Loucy (cell line): ENCODE data around the gene SLC38A9.

Experiments used
- H2AFZ ChIP-seq: fragments of 200-600 bp; sonication (generic); 2 replicates; pipeline ENCODE4 v1.6.0; 2016; ENCODE audit warnings: antibody characterized with exemption, mild to moderate bottlenecking, low read length, moderate library complexity
- H3F3A ChIP-seq: fragments of 200-600 bp; 2 replicates; pipeline ENCODE4 v1.6.0; 2016; ENCODE audit warnings: antibody characterized with exemption, low read depth, mild to moderate bottlenecking
- H3K27me3 ChIP-seq: fragments of 200-600 bp; sonication (generic); 2 replicates; pipeline ENCODE4 v1.6.1; 2014; ENCODE audit warnings: low read length, mild to moderate bottlenecking; ENCODE audit not compliant: insufficient read depth, poor library complexity, severe bottlenecking
- H3K36me3 ChIP-seq: fragments of 200-600 bp; sonication (generic); 2 replicates; pipeline ENCODE4 v1.6.1; 2016; ENCODE audit warnings: low read length; ENCODE audit not compliant: insufficient read depth
- H3K4me1 ChIP-seq: fragments of 200-600 bp; sonication (generic); 2 replicates; pipeline ENCODE4 v1.5.1; 2014; ENCODE audit warnings: low read length, mild to moderate bottlenecking; ENCODE audit not compliant: insufficient read depth, poor library complexity, severe bottlenecking
- H3K4me2 ChIP-seq: fragments of 200-600 bp; sonication (generic); 2 replicates; pipeline ENCODE4 v1.6.0; 2014; ENCODE audit warnings: antibody characterized with exemption, low read length, low read depth, mild to moderate bottlenecking; ENCODE audit not compliant: poor library complexity, severe bottlenecking
- H3K4me3 ChIP-seq: fragments of 200-600 bp; sonication (generic); 2 replicates; pipeline ENCODE4 v1.5.1; 2014; ENCODE audit warnings: low read length, mild to moderate bottlenecking, mixed read lengths; ENCODE audit not compliant: poor library complexity, severe bottlenecking
- H3K79me2 ChIP-seq: fragments of 200-600 bp; sonication (generic); 2 replicates; pipeline ENCODE4 v1.6.1; 2014; ENCODE audit warnings: low read length; ENCODE audit not compliant: insufficient read depth
- H3K9ac ChIP-seq: fragments of 200-600 bp; sonication (generic); 2 replicates; pipeline ENCODE4 v1.6.0; 2014; ENCODE audit warnings: mild to moderate bottlenecking, low read depth, low read length, moderate library complexity; ENCODE audit not compliant: poor library complexity, severe bottlenecking
- H3K9me2 ChIP-seq: fragments of 200-600 bp; sonication (generic); replicated peaks from 2 replicates; pipeline ENCODE4 v1.6.1; 2016; ENCODE audit warnings: low read depth, low read length, mixed read lengths
- H3K9me3 ChIP-seq: fragments of 200-600 bp; sonication (generic); 2 replicates; pipeline ENCODE4 v1.6.1; 2014; ENCODE audit warnings: mild to moderate bottlenecking, antibody characterized with exemption, low read length, low read depth; ENCODE audit not compliant: insufficient read depth
- H4K20me1 ChIP-seq: fragments of 200-600 bp; sonication (generic); 2 replicates; pipeline ENCODE4 v1.6.0; 2014; ENCODE audit warnings: antibody characterized with exemption, low read length, mild to moderate bottlenecking; ENCODE audit not compliant: insufficient read depth, poor library complexity, severe bottlenecking
- CTCF ChIP-seq: fragments of 200-600 bp; sonication (generic); conservative IDR thresholded peaks from 2 replicates; pipeline ENCODE4 v1.5.1; 2014; ENCODE audit warnings: mild to moderate bottlenecking, antibody characterized with exemption, low read length
- EZH2phosphoT487 ChIP-seq: fragments of 200-600 bp; IDR thresholded peaks from 2 replicates; pipeline ENCODE4 v1.6.1; 2018; ENCODE audit warnings: antibody characterized with exemption, mild to moderate bottlenecking, moderate library complexity, borderline replicate concordance

The SLC38A9 gene

GRCh38 chr5:55650386-55650785 lies 61.7 kb downstream of the SLC38A9 start:
- Histone ChIP-seq H3K36me3 (peaks cover under 1% of the 10 kb centered on the region; the same call in 1 of the 2 replicates), H3K9ac (no peak overlapping the region), H3K79me2 (no peaks in the 10 kb centered on the region), H4K20me1 (no peaks in the 10 kb centered on the region), H3K4me3 (no peak overlapping the region), H2AFZ (no peak overlapping the region), H3K27me3 (no peaks in the 10 kb centered on the region), H3K4me1 (peaks cover 5% of the 10 kb centered on the region), H3K4me2 (no peak overlapping the region), H3F3A (no peaks in the 10 kb centered on the region), H3K9me3 (no peaks in the 10 kb centered on the region), H3K9me2 (no peaks in the 10 kb centered on the region)
- TF ChIP-seq EZH2phosphoT487 = no peak
- TF ChIP-seq CTCF = no peak

- Histone ChIP-seq H2AFZ (no peak overlapping the region), H3K9ac (no peak overlapping the region), H3F3A (no peaks in the 10 kb centered on the region), H3K9me3 (no peaks in the 10 kb centered on the region), H3K27me3 (no peaks in the 10 kb centered on the region), H3K4me1 (peaks cover 5% of the 10 kb centered on the region), H4K20me1 (no peaks in the 10 kb centered on the region), H3K4me2 (no peak overlapping the region), H3K9me2 (no peaks in the 10 kb centered on the region), H3K4me3 (no peak overlapping the region), H3K36me3 (no peaks in the 10 kb centered on the region; the same call in 1 of the 2 replicates), H3K79me2 (no peaks in the 10 kb centered on the region)
- TF ChIP-seq CTCF (no peak), EZH2phosphoT487 (no peak)
Measured at GRCh38 chr5:55649963-55650362, 62.2 kb downstream of the SLC38A9 start.

- Histone ChIP-seq H3K79me2 (no peaks in the 10 kb centered on the region), H4K20me1 (no peaks in the 10 kb centered on the region), H3F3A (no peaks in the 10 kb centered on the region), H3K4me3 (no peak overlapping the region), H2AFZ (no peak overlapping the region), H3K9ac (no peak overlapping the region), H3K9me3 (no peaks in the 10 kb centered on the region), H3K36me3 (no peaks in the 10 kb centered on the region; the same call in 1 of the 2 replicates), H3K9me2 (no peaks in the 10 kb centered on the region), H3K4me1 (peaks cover 4% of the 10 kb centered on the region), H3K27me3 (no peaks in the 10 kb centered on the region), H3K4me2 (no peak overlapping the region)
- TF ChIP-seq EZH2phosphoT487 (no peak), CTCF (no peak)
Measured at GRCh38 chr5:55645304-55645703, 66.8 kb downstream of the SLC38A9 start.
